Cortex of kidney (tissue), 1 donor: ENCODE results near the gene TUBA3E.
"Not testable (repeated sequence)": the region's sequence is repeated elsewhere in the genome, so short reads cannot be mapped to it uniquely, and the experiment has no call there.

Experiments used
- DNase-seq: peaks from one replicate; lab custom pipeline; 2025; lab: John Stamatoyannopoulos, UW

The TUBA3E gene

DNA sequence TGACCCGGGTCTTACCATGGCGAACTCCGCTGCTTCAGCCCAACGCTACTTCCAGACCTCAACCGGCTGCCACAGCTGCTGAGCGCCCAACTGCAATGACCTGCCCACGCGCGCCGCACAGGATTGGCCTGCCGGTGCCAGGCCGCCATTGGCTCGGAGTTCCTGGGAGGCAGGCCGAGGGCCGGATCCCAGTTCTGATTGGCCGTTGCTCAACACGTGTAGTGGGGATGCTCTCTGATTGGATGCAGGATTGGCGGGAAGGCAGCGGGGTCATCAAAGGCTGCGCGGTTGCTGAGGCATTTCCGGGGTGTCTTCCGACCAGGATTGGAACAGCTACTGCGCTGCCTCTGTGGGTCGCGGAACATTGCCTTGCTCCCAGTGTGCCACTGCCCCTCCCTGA is at the start of gene TUBA3E:
Gene TUBA3E, minus strand, starts transcription at position 97 of the 400 bp plus-strand sequence. Its CDS starts 79 bp downstream, at position 18.
- no peak for DNase-seq

DNA sequence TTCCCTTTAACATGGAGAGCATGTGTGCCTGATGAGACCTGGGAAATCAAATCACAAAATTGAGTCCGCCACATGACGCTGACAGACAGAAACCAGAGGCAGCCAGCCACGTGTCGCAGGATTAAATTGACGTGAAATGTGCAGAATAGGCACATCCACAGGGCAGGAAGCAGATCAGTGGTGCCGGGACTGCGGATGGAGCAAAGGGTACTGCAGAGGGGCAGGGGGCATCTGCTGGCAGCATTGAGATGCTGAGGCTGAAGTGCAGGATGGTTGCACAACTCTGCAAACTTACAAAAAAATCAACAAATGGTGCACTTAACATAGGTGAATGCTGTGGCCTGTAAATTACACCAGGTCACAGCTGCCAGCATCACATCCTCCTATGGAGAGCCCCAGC is 48.2 kb upstream of the TUBA3E start:
- no peak for DNase-seq

DNA sequence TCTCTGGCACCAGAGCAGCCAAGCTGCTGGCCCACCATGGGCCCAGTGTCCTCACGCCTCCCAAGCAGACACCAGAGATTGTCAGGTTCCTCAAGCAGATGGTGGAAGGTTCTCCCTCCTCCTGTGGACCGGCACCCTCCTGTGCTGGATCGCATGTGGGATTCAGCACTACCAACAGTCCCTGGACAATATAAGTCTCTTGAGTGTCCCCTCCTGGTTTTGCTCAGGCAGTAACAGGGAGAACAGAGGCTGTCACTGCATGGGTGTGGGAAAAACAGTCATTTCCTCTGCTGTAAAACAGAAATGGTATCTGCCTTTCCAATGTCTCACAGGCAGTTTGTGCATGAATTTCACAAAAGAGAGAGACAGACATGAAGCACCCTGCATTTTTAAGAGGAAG is 47.7 kb upstream of the TUBA3E start:
- no peak for DNase-seq

DNA sequence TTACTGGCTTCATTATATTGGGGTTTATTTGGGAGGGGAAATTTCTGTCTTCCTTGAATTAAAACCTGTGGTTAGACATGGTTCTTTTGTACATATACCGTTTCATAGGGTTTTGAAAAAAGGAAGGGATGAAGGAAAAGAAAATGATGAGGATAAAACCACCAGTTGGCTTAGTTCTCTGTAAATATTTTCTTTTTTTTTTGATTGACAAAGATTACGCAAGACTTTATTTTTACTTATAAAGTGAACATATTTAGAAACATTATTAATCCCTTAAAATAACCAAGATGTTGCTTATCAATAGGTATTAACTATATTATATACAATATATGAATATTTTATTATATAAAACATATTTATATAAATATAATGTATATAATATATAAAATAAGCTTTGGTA is 45.1 kb upstream of the TUBA3E start:
- no peak for DNase-seq

DNA sequence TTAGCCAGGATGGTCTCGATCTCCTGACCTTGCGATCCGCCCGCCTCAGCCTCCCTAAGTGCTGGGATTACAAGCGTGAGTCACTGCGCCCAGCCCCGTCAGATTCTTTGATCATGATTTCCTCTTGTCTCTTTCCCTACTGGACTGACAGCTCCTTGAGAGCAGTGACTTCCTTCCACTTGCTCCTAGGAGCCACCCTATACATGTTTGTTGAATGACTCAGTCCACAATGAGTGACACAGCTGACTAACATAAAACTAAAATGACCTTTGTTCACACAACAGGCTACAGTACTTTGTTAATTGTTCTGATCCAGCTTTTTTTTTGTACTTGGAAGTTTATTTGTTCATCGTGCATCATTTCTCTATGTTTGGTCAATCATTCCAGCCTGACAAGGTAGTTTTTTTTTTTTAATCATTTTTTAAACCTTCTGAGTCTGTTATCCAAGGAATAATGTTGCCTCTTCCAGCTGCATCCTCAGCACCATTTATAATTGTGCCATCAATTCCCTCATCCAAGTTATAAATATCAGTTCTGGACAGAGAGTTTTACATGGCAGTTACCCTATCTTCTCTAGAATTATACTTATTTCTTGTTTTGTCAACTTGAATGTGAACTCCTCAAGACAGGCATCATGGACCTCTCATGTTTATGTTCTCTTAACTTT is 42.9 kb upstream of the TUBA3E start:
- no peak for DNase-seq

DNA sequence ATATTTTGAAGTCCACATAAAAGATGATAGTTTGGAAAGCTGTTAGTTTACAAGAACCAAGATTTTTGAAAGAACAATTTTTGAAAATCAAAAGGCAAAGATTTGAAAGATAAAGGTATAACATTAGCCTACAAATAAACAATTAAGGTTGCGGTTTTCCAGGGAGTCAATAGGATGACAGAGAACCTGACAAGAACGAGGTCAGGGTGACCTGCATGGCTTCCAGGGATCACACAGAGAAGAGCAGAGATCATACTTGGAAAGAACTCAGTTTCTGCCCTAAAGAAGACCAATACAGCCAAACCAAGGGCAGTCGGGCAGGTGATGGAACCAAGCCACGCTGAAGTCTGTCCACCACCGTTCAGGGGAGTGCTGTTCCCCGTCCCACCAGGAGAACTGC is 41.3 kb upstream of the TUBA3E start:
- not testable (repeated sequence) for DNase-seq

DNA sequence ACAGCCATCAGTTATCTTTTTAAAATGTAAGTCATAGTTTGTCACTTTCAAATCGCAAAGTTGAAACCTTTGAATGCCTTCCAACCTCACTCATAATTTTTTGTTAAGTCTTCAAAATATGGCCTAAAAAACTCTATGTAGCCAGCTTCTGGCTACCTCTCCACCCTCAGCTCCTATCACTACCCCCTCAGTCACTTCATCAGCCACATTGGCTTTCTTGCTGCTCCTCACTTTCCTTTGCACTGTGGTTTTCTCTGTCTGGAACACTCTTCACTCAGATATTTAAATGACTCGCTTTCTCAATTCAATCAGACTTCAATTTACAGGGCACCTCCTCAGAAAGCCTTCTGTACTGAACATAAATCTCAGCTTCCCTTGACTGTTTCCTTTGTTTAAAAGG is 34.8 kb upstream of the TUBA3E start:
- DNase-seq = not testable (repeated sequence)

DNA sequence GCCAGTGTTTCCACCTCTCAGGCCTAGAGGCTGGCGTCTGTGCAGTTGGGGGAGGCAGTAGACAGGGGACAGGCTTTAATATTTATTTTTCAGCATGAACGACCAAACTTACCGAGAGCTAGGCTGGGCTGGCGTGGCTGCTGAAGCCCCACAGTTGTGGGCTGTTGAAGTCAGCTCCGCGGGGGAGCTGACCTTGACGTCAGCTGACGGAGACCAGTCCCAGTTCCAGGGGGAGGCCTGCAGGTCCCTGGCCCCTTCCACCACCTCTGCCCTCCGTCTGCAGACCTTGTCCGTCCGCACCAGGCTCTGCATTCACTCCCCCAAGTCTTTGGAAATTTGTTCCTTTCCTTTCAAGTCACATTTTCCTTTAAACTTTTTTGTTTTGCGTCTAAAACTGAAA is 33.4 kb upstream of the TUBA3E start:
- DNase-seq = no peak

DNA sequence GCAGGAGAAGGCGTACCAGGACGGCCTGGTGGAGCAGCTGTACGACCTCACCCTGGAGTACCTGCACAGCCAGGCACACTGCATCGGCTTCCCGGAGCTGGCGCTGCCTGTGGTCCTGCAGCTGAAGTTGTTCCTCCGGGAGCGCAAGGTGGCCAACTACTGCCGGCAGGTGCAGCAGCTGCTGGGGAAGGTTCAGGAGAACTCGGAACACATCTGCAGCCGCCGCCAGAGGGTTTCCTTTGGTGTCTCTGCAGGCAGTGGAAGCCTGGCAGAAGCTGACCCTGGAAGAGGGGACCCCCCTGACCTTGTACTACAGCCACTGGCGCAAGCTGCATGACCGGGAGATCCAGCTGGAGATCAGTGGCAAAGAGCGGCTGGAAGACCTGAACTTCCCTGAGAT is 32.7 kb upstream of the TUBA3E start:
- DNase-seq = not testable (repeated sequence)

DNA sequence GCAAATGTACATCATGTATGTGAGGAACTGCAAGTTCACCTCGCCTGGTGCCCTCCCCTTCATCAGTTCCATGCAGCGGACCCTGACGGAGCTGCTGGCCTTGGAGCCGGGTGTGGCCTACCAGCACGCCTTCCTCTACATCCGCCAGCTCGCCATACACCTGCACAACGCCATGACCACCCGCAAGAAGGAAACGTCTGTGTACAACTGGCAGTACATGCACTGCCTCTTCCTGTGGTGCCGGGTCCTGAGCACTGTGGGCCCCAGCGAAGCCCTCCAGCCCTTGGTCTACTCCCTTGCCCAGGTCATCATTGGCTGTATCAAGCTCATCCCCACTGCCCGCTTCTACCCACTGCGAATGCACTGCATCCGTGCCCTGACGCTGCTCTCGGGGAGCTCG is 32.1 kb upstream of the TUBA3E start:
- DNase-seq = not testable (repeated sequence)

DNA sequence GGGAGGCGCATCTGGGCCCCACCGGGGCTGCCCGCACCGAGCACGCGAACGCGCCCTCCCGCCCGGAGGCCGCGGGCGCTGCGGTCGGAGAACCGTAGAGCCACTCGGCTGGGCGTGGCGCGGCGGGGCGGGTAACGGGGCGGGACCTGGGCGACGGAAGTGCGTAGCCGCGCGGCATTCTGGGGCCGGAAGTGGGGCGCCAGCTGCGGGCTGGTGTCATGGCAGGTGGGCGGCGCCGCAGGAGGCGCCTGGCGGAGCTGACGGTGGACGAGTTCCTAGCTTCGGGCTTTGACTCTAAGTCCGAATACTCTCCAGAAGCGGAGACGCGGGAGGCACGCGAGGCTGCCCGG is 30.9 kb upstream of the TUBA3E start:
- DNase-seq = not testable (repeated sequence)

DNA sequence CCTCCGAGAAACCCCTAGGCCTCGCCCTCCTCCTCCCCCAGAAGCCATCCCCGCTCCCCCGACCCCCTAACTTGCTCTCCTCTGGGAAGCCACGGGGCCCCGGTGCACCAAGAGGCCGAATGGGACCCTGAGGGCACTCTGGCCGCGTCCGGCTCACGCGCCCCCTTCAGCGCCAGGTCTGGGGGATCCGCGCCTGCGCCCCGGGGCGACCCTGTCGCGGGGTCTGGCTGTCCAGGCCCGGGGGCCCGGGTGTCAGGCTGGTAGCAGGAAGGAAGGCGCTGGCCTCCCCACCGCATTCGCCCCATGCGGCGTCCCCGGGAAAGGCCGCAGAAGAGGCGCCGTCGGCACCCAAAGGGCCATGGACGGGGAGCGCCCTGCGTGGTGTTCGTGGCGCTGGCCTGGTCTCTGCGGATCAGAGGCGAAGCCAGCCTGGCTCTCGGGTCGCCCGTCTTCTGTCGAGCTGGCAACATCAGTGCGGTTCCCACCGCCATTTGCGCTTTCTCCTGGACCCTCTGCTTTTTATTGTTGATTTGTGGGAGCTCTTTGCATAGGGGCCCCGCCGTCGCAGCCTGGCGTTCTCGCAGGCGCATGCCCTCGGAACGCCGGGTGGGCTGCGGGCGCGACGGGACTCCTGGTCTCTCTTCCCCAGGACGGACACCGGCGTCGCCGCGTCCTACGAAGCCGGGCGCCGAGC is 30.4 kb upstream of the TUBA3E start:
- DNase-seq = not testable (repeated sequence)

DNA sequence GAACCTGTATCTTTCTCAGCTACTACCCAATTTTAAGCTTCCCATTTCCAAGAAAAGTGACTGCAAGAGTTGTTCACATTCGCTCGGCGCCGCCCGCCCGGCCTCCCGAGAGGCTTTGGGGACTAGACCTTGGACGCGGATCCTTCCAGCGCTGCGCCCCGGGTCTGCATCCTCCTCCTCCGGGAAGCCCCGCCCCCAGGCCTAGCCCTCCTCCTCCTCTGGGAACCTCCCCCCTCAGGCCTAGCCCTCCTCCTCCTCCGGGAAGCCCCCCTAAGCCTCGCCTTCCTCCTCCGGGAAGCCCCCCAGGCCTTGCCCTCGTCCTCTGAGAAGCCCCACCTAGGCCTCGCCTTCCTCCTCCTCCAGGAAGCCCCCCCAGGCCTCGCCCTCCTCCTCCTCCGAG is 29.8 kb upstream of the TUBA3E start:
- DNase-seq = not testable (repeated sequence)

DNA sequence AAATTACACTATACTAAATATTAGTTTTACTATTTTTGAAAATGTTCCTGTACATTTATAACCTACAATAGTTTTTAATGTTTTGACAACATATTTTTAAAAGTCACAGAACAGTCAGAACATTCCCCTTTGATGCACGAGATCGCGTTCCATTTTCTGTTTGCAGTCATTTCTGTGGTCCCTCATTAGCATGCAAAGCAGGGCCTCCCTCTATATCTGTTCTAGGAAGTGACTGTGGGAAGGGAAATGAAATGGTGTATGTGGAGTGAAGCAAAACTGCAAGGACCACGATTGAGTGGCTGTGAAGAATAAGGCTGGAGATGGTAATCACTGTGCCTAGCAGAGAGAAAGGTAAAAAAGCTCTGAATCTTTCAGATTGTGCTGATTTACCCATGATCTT is 24.3 kb upstream of the TUBA3E start:
- not testable (repeated sequence) for DNase-seq

DNA sequence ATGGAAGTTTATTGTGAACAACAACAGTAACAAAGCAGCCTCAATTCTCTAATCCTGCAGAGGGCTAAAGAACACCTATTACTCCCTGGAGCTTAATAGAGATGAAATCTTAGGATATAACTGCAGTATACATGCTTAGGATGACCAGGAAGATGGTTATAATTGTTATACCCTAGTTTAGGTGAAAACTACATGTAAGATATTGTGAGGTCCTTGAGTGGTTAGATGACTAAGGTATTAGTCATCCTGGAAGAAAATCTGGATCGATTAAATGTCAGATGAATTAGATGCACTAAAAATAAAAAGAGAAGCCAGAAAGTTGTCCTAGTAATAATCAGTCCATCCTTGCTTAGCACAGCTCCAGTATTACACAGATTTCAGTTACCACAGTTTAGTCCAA is 22.3 kb upstream of the TUBA3E start:
- DNase-seq = not testable (repeated sequence)

DNA sequence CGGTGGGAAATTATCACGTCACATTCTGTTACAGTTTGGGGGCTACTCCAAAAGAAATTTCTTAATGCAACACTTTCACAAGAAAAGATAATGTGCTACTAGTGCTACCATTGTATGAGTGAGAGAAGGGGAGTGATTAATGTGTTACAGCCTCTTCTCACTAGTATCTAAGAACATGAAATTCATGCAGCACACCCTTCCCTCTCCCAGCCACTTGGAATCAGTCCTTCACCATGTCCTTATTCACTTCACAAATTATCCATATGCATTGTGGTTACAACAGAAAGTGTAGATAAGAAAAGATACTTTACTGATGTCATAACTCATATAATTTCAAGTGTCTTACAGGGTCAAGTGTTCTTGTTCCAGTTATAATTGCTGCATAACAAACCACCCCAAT is 20.9 kb upstream of the TUBA3E start:
- DNase-seq = not testable (repeated sequence)

DNA sequence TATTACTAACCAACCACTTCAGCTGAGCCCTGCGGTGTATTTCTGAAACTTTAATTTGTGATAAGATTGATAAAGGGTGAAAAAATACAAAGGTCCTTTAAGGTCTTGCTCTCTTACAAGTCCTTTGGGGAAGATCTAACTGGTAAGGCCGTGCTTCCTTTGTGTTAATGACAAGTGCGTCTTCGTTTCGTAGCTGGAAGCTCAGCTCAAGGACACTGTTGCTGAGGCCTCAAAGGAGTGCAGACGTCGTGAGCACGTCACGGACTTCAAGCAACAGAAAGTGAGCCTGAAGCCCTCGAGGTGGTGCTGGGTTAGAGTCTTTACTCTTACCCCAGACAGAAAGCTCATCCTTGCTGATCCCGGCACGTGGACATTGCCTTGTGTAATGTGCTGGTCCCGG is 8.8 kb upstream of the TUBA3E start:
- DNase-seq = not testable (repeated sequence)

DNA sequence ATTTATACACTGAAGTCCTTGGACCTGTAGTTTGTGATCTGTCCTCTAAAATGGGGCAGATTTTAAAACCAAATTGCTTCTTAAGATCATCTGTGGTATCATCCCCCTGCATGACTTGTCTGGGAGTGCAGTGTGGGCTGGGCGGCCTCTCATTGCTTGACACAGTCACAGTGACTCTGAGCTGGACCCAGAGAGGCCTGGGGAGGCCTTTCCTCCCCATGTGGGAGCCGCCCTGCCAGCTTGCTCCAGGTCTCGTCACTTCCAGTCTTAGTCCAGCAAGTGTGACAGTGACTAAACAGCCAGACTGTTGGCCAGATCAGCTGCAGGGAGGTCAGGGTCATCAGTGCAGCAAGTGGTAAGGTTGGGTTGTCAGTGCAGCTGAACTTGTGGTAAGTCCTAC is 4.9 kb upstream of the TUBA3E start:
- DNase-seq = not testable (repeated sequence)

DNA sequence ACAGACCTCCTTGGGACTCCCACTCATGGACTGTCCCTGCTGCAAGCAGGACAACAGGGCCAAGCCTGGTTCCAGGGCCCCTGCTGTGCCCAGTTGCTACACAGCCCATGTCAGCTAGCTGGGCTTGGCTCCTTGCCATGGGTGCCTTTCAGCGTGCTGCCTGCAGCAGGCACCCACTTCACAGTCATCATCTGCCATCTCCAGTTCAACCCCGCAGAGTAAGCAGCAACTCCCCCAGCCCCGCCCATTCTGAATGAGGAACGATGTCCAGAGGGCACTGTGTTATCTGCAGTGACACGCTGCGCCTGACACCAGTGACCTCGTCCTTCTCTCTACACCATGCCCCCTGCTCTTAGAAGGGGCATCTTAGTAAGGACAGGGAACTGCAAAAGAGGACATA is 4.3 kb upstream of the TUBA3E start:
- not testable (repeated sequence) for DNase-seq

DNA sequence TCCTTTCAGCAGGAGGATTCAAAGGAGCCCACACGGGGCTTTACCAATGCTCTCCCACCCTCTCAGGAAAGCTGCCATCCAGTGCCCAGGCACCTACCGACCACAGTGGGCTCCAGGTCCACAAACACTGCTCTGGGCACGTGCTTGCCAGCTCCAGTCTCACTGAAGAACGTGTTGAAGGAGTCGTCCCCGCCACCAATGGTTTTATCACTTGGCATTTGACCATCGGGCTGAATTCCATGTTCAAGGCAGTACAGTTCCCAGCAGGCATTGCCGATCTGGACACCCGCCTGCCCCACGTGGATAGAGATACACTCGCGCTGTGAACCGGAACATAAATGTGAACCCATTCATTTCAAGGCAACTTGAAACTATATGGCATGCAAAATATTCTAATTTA is 2.2 kb downstream of the TUBA3E start:
- DNase-seq = not testable (repeated sequence)

DNA sequence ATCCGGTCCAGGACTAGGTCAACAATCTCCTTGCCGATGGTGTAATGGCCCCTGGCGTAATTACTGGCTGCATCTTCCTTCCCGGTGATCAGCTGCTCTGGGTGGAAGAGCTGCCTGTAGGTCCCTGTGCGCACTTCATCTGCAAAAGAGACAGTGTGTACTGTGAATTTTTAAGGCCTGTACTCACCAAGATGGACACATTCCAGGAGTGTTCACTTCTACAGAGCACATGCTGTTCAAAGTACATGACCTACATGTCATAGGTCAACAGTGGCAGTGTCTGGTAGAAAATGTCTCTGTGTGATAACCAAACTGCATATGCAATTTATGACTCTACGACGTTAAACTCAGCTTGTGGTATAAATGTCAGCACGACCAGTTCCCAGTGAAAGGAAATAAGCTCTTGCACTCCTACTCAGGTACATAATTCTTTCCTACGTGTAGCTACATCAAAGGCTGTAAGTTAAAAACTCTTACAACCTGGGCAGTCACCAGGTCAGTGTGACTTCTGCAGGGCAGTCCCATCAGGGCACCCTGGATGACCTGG is 3.1 kb downstream of the TUBA3E start:
- not testable (repeated sequence) for DNase-seq

DNA sequence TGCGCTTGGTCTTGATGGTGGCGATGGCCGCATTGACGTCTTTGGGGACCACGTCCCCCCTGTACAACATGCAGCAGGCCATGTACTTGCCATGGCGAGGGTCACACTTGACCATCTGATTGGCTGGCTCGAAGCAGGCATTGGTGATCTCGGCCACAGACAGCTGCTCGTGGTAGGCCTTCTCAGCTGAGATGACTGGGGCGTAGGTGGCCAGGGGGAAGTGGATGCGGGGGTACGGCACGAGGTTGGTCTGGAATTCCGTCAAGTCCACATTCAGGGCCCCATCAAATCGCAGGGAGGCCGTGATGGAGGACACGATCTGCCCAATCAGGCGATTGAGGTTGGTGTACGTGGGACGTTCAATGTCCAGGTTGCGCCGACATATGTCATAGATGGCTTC is 4.4 kb downstream of the TUBA3E start:
- DNase-seq = not testable (repeated sequence)

DNA sequence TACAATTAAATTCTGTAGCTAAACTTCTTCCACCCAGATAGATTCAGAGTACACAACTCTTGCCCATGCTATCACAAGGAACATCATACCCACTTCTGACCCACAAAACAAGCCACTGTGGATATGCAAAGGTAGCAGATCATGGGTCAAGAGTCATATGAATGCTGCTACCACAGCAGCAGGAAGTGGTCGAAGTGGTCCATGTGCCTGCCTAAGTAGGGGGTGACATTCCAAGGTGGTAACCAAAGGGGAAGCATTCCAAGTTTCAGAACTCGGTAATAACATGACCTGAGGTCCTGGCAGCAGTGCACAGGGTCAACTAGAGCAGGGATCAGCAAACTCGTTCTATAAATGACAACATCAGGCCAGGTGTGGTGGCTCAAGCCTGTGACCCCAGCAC is 5.8 kb downstream of the TUBA3E start:
- DNase-seq = not testable (repeated sequence)
